Astrocyte of the hippocampus (primary cell): ENCODE data around the gene CLCN6.
A peak's percentile ranks its signal among the peaks of the same experiment; 100 is the strongest.

Source experiments
- DNase-seq: peaks from one replicate; pipeline ENCODE4 v3.0.0; 2011; ENCODE audit warnings: low read depth, low spot score

CLCN6 gene

GRCh38 chr1:11854519-11854918 is 48.5 kb downstream of the CLCN6 start:
- DNase-seq: no peak

- DNase-seq: no peak
Observed at GRCh38 chr1:11855430-11855829, 49.4 kb downstream of the CLCN6 start.

GRCh38 chr1:11856698-11857097 is 50.7 kb downstream of the CLCN6 start:
- DNase-seq: no peak

- DNase-seq: no peak
Observed at GRCh38 chr1:11857164-11857851, 51.3 kb downstream of the CLCN6 start.

GRCh38 chr1:11858158-11858557 is 52.2 kb downstream of the CLCN6 start:
- no peak for DNase-seq

GRCh38 chr1:11858613-11858967 is 52.6 kb downstream of the CLCN6 start, which contains the start of gene NPPB:
NPPB (minus strand) TSS chr1:11858945; CDS start chr1:11858833, 112 bp downstream.
- DNase-seq: no peak

GRCh38 chr1:11858968-11859871 is 53.2 kb downstream of the CLCN6 start:
- peak; percentile 89 for DNase-seq

GRCh38 chr1:11860083-11860482 is 54.1 kb downstream of the CLCN6 start:
- DNase-seq: no peak

- no peak for DNase-seq
Observed at GRCh38 chr1:11860587-11860986, 54.6 kb downstream of the CLCN6 start.

GRCh38 chr1:11862890-11863289 is 56.9 kb downstream of the CLCN6 start:
- DNase-seq: no peak

- peak; percentile 20 for DNase-seq
Observed at GRCh38 chr1:11868331-11868980, 62.5 kb downstream of the CLCN6 start.

GRCh38 chr1:11869104-11869503 is 63.1 kb downstream of the CLCN6 start:
- no peak for DNase-seq

GRCh38 chr1:11869650-11870207 is 63.7 kb downstream of the CLCN6 start:
- no peak for DNase-seq

- no peak for DNase-seq
Observed at GRCh38 chr1:11872545-11872944, 66.6 kb downstream of the CLCN6 start.

- DNase-seq: no peak
Observed at GRCh38 chr1:11873395-11874257, 67.6 kb downstream of the CLCN6 start.

GRCh38 chr1:11874258-11874562 is 68.2 kb downstream of the CLCN6 start:
- no peak for DNase-seq

- DNase-seq: no peak
Observed at GRCh38 chr1:11874624-11875023, 68.6 kb downstream of the CLCN6 start.

- DNase-seq: no peak
Observed at GRCh38 chr1:11875094-11875493, 69.1 kb downstream of the CLCN6 start.

GRCh38 chr1:11877074-11877473 is 71.1 kb downstream of the CLCN6 start:
- no peak for DNase-seq

GRCh38 chr1:11878081-11878890 is 72.3 kb downstream of the CLCN6 start:
- no peak for DNase-seq

GRCh38 chr1:11878891-11879190 is 72.8 kb downstream of the CLCN6 start:
- DNase-seq: no peak
